NOMO-1 treated with dmso at 0.1 percent for 144 hours (cell line): Measurements from ENCODE around the gene NOTCH1.

Experiments used
- DNase-seq: peaks from one replicate; lab custom pipeline; 2025; ENCODE audit not compliant: unreplicated experiment; lab: John Stamatoyannopoulos, UW

The NOTCH1 gene

DNA sequence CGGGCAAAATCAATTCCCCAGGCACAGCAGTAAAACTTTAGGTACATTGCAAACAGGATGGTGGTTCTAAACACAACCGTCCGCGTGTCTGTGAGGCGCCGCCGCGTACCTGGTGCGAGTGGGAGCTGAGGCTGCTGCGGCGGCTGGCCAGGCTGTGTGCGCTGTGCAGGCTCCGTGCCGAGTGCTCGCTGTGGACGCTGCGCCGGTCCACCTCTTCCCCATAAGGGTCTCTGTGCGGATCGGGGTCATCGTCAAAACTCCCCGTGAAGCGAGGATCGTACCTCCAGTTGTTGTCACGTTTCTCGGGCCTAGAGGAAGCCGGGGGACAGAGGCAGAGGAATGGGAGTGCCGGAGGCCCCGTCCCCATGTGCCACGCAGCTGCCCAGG is 79.7 kb downstream of the NOTCH1 start:
- DNase-seq = no peak

DNA sequence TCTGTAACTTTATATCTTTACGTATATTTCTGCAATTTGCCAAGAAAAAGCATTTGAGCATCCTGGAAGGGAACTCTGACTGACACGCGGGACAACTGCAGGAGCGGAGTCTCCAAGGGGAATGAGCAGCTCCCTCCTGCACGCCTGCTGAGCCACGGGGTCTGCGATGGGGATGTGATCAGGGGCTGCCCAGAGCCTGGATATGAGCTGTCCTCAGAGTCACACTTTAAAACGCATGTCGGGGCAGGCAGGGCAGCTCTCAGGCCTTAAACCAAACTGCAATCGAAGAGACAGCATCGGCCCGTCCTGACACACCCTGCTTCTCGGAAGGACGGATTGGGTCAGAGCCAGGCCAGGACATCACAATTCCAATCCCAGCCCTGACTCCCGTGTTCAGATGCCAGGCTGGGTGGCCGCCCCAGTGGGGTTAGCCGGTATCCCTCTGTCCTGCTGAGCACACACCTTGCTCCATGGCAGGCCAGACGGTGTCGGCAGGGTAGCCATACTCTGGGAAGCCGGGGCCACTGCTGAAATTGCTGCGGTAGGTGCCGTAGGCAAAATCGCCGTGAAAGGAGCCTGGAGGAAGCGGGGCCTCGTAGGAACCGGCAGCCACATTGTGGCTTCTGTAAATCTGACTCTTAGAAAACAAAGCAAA is 80.2 kb downstream of the NOTCH1 start:
- DNase-seq = no peak

DNA sequence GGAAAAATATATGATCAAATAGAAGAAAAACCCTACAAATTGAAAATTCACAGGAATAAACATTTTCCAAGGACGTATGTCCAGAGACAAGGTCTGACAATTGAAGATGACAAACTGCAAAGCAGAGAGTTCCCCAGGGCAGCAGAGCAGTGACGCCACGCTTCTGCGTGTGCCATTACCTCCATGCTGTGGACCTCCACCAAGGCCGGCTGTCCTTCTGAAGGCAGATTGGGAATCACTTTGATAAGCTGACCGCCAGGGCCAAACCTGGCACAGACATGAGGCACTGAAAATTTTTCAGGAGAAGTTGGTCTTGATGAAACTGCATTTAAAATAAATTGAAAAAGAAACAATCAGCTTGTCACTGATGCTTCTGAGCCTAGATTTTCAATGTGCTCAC is 81.6 kb downstream of the NOTCH1 start:
- no peak for DNase-seq

DNA sequence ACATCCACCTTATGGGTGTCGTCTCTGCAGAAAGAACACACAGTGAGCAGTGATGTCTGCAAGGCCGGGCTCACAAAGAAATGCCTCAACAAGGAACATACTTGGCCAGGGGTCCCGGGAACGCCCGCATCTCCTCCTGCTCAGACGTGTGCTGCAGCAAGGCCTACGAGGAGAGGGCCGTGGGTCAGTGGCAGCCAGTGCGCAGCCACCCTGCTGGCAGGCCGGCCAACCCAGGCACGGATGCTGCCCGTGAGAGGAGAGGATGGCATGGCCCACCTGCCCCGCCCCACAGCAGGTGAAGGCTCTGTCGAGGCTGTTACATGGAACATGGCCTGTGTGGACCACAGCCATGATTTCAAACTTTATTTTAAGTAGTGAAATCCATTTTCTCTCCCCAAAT is 82.3 kb downstream of the NOTCH1 start:
- no peak for DNase-seq

DNA sequence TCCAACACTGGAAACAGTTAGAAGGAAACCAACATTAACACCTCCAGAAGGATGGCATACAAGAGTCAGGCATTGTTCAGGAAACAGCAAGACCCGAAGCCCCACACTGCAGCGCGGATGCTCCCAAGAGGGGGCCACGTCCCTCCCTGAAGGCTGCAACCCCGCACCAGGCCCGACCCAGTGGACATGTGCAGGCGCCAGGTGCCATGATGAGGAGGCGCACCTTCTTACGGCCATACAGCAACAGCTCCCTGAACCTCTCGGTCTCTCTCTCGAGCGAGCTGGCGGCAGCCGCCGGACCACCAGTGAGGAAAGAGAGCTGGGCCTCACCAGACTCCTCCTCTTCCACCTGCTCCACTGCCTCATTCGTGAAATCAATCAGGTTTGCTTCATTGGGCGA is 83.2 kb downstream of the NOTCH1 start:
- DNase-seq = no peak

DNA sequence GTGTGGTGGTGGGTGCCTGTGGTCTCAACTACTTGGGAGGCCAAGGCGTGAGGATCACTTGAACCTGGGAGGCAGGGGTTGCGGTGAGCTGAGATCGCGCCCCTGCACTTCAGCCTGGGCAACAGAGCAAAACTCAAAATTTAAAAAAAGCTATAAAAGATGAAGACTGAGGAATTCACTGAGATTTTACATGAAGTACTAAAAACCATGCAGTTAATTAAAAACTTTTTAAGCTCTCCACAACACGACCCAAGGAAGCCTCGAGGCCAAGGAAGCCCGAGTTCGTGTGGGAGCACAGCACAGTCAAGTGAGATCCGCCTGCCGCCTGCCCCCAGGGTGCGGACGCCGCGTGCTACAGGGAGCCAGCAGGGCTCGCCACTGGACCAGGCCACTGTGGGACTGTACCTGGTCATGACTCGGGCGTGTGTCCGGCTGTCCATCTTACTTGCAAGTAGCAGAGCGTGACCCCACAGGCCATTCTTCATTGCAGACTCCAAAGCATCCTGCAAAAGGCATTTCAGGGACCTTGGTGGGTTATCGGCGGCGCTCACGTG is 85.0 kb downstream of the NOTCH1 start:
- DNase-seq = no peak

DNA sequence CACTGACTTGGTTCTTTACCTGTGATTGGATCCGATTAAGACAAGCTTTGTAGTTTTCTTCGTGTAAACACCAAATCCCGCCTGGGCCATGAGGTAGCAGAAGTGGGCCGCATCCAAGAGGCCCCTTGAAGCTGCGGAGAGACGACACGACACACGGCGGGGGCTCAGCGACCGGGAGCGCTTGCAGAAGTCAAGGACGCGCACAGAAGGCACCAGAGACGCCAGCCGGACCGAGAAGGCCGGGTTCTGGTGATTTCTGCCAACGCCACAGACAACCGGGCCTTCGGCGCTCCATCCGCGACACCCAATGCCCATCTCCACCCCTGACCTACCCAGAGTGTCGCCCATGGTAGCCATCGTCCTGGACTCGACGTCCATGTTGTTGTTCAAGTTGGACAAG is 86.4 kb downstream of the NOTCH1 start:
- DNase-seq = no peak

DNA sequence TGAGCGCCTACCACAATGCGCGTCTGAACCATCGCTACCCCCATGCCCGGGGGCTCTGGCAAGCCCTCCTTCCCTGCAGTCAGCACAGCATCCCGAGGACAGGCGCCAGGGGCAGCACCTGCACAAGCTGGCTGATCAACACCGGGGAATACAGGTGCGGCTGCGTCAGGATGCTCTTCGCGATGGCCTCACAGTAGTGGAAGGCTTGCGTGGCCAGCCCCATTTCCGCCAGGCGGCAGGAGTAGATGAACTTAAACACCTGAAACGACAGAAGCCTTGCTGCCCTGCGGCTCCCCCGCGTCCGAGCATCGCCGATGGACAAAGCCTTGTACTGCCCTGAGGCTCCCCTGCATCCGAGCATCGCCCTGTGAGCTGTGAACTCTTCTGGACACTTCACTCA is 88.5 kb downstream of the NOTCH1 start:
- DNase-seq = no peak

DNA sequence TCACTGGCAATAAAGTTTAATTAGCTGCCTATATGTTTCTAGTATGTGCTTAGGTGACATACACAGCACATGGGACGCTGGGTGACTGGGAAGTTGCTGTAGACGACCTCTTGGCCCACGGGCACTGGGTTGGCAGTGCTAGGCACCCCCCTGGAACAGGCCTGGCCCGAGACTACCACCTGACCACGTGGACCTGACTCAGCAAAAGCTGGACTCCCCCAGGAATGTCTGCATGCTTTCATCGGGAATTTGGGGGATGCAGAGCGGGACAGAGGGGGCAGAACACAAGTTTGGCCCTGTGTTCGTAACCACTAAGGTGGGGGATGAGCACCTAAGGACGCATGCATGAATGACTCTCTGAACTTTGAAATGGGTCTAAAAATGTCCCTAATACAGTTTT is 89.6 kb downstream of the NOTCH1 start:
- DNase-seq = no peak

DNA sequence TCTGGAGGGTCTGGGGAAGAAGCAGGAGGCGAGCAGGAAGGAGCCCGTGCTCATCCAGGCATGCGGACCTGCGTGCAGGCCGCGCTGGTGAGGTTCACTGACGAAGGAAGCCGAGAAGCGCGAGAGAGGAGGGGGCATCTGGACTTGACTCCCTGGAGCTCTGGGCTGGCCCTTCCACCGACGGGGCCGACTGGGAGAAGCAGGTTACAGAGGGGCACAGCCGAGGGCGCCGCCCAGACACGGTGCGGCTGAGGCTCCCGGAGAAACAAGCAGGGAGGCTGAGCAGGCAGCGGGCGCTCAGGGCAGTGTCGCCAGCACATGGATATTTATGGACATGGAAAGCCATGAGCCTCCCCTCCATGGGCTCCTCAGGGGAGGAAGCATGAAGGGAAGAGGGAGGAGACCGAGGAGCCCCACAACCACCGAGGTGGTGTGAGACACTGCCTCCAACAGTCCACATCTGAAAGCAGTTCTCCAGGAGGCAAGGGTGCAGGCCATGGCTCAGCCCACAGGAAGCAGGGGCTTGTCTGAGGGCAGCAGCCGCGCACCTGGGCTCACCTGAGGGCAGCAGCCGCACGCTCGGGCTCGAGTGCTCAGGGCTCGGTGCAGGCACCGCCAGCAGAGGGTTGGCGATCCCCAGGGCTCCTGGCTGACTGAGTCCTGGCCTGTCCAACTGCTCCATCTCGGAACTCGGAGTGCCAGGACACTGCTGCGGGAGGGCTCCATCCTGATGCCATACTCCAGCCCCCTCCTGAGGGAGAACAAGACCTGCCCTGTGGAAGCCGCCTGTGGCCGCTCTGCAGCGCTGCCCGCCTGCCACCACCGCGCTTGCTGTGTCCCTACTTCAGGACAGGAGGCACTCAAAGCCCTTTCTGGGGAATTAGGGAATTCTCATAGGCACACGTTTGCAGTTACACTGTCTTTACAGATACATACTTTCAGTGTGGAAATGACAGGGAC is 90.5 kb downstream of the NOTCH1 start:
- no peak for DNase-seq

DNA sequence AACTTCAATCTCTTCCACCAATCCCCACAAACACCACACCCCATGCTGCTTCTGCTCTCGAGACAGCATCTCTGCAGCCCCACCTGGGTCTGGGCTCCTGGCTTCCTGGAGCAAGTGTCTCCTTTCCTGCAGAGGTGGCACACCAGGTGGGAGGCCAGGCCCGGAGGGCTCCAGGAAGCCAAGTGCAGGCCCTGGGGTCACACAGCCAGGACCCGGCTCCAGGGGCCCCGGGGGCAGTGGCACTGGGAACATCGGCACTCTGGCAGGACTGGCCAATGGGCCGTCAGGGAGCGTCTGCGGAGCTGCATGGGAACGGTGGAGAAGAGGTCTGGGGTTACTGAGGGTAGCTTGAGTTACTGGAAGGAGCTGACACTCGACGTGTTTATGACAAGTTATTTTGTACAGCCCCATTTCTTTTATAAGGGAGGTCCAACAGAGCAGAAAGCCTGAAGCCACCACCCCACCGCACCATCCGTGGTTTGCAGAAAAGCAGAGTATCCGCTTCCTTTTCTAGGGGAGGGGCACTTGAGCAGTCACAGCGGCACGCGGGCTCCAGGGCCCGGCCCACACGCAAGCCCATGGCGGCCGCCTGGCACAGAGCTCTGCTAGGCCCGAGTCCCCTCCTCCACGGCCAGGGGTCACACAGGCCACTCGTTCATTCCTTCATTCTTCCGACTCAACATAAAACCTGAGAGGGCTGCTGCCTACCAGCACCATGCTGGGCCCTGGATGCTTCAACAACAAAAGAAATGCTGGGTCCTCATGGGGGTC is 91.6 kb downstream of the NOTCH1 start:
- DNase-seq = no peak

DNA sequence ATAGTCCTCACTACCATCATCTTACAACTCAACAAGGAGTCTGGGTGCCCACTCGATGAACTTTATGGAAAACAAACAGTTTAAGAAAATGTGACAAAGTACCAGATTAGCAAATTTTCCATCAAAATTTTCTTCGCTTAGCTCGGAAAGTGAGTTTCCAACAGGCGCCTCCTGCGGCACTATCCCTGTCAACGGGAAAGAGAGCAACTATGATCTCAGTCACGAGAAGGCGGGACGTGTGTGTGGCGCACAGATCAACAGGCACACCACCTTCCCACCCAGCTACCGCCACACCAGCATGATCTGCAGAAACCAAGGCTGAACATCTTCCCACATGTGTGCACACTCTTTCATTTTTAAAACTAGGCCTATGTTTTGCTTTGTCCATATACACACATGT is 92.5 kb downstream of the NOTCH1 start:
- no peak for DNase-seq

DNA sequence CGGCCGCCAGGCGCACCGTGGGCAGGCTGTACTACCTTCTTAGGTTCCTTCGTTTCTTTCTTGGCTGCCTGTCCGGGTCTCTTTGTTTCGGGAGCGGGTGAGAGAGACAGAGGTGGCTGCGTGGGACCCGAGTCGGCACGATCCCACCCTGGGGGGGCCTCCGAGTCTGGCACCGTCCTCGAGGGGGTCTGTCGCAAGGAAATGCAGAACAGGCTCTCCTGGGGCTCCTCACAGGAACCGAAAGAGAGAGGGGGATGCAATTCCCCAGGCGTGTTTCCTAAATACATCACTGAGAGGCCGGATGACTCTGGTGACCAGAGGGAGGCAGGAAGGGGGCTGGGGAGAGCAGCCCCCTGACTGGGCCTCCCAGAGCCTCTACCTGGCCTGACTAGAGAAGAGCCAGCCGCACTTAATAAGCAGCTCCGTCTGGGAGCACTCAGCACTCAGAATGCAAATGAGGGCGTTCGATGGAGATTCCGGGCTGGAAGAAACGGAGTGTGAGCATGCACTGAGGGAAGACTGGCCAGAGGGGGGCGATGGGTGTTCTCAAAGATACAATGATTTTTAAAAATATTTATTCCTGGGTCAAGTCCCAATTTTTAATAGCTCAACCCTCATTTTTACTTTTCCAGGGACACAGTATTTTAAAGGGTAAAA is 94.5 kb downstream of the NOTCH1 start:
- DNase-seq = no peak

DNA sequence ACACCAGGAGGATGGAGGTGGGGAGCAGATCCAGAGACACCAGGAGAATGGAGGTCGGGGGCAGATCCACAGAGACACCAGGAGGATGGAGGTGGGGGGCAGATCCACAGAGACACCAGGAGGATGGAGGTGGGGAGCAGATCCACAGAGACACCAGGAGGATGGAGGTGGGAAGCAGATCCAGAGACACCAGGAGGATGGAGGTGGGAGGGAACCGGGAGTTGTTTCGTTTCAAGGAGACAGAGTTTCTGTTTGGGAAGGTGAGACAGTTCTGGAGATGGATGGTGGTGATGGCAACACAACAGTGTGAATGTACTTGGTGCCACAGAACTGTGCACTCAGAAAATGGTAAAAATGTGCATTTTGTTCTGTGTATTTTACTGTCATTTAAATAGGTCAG is 97.2 kb downstream of the NOTCH1 start:
- DNase-seq = no peak

DNA sequence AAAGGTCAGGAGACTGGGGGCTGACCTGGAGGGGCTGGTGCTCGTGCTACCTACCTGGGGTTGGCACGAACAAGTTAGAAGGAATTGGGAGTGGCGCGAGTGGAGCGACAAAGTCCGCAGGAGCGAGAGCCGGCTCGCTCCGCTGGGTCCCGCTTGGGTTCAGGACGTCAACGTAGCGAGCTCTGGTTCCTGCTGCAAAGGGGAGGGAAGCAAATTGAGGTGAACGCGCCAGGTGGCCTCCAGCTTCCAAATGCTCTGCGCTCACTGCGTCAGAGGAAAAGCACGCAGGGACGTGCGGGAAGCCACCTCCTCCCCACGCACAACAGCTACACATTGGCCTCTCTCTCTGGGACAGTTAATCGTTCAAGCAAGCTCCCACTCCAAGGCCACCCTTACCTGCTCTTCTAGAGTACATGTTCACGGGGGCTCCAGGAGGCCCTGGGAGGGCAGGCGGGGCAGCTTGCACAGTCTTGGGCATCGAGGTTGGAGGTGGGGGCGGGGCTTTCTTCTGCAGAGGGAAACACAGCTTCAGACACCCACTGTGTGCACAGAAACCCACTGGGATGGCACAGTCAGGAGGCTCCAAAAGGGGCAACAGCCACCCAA is 98.6 kb downstream of the NOTCH1 start:
- DNase-seq = no peak

DNA sequence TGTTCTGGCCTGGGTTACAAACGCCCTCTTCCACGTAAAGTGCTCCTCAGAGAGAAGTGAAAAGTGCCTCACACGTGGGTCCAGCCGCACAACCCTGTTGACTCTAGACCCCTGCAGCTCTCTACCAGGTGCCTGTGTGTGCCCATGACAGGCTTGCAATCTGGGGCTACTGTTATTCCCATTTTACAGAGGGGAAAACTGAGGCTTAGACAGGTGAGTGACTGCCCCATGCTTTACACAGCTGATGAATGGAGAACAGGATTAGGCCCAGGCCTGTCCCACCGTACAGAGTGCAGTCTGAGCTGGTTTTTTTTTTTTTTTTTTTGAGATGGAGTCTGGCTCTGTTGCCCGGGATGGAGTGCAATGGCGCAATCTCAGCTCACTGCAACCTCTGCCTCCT is 100.0 kb downstream of the NOTCH1 start:
- no peak for DNase-seq
